Endothelial cell (in vitro differentiated cells): ENCODE measurements around the gene SIRPA. TPM values are rescaled to one million over a fixed set of nuclear protein-coding genes. Genes with fewer than 3 reads are reported as not detected.
"Not testable (repeated sequence)": the region's sequence is repeated elsewhere in the genome, so short reads cannot be mapped to it uniquely, and the experiment has no call there.

Experiments used
- DNase-seq: peaks from one replicate; pipeline ENCODE4 v3.0.0; 2021; ENCODE audit warnings: low spot score
- H3K27ac Mint-ChIP-seq: one replicate; pipeline ENCODE4 v1.8.0; 2021; ENCODE audit warnings: mixed read lengths, inconsistent platforms; ENCODE audit not compliant: unreplicated experiment
- H3K27me3 Mint-ChIP-seq: one replicate; pipeline ENCODE4 v1.8.0; 2021; ENCODE audit warnings: mild to moderate bottlenecking, moderate library complexity, mixed read lengths, inconsistent platforms; ENCODE audit not compliant: unreplicated experiment
- H3K36me3 Mint-ChIP-seq: one replicate; pipeline ENCODE4 v1.8.0; 2021; ENCODE audit warnings: mild to moderate bottlenecking, low read depth, mixed read lengths, inconsistent platforms; ENCODE audit not compliant: unreplicated experiment
- H3K4me1 Mint-ChIP-seq: one replicate; pipeline ENCODE4 v1.8.0; 2021; ENCODE audit warnings: mild to moderate bottlenecking, mixed read lengths, inconsistent platforms; ENCODE audit not compliant: unreplicated experiment
- H3K4me3 Mint-ChIP-seq: one replicate; pipeline ENCODE4 v1.8.0; 2021; ENCODE audit warnings: mild to moderate bottlenecking, mixed read lengths, inconsistent platforms; ENCODE audit not compliant: unreplicated experiment
- H3K9me3 Mint-ChIP-seq: one replicate; pipeline ENCODE4 v1.8.0; 2021; ENCODE audit warnings: mixed read lengths, inconsistent platforms; ENCODE audit not compliant: unreplicated experiment
- total RNA-seq: library from RNA; stranded (reverse); fragmentation: NEBNext Ultra II Directional; extraction: Animal tissue kit (Norgen Biotek cat#: 25700); gene quantifications from one replicate; pipeline ENCODE4 v1.2.1, GENCODE V29; 2021; ENCODE audit not compliant: unreplicated experiment
- TF ChIP-seq, protein P1 (sequence below): fragments of 200-600 bp; sonication (generic); IDR thresholded peaks from one replicate; pipeline ENCODE4 v1.5.0; 2021; ENCODE audit warnings: antibody characterized with exemption; ENCODE audit not compliant: unreplicated experiment

Gene SIRPA
- total RNA-seq, 1 donor from 2014 or later: 132 TPM

GRCh38 chr20:1920252-1920651, 25.0 kb downstream of the SIRPA start:
- H3K27ac Mint-ChIP-seq: no peak overlapping the region
- DNase-seq: no peak
- H3K27me3 Mint-ChIP-seq: no peaks in the 10 kb centered on the region
- H3K36me3 Mint-ChIP-seq: peaks cover 50% of the 10 kb centered on the region
- TF ChIP-seq, protein P1, sequence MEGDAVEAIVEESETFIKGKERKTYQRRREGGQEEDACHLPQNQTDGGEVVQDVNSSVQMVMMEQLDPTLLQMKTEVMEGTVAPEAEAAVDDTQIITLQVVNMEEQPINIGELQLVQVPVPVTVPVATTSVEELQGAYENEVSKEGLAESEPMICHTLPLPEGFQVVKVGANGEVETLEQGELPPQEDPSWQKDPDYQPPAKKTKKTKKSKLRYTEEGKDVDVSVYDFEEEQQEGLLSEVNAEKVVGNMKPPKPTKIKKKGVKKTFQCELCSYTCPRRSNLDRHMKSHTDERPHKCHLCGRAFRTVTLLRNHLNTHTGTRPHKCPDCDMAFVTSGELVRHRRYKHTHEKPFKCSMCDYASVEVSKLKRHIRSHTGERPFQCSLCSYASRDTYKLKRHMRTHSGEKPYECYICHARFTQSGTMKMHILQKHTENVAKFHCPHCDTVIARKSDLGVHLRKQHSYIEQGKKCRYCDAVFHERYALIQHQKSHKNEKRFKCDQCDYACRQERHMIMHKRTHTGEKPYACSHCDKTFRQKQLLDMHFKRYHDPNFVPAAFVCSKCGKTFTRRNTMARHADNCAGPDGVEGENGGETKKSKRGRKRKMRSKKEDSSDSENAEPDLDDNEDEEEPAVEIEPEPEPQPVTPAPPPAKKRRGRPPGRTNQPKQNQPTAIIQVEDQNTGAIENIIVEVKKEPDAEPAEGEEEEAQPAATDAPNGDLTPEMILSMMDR: no peak
- no peaks in the 10 kb centered on the region for H3K9me3 Mint-ChIP-seq
- no peak overlapping the region for H3K4me3 Mint-ChIP-seq
- peaks cover 3% of the 10 kb centered on the region for H3K4me1 Mint-ChIP-seq

DNA sequence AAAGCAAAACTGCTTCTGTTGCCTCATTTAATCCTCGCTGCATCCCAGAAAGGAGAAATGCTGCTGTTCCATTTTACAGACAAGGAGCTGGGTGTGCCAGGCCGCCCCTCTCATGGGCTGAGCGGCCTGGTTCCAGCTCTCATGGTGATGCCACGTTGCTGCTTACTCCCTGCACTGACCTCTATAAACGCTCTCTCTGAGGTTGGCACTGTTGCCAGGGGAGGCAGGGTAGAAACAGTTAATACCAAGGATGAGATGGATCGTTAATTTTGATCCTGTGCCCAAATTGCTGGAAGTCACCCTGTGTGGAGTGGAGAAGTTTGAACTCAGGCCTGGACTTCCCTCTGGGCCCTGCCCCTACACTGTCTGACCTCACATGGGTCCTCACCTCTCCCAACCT, 25.6 kb downstream of the SIRPA start:
- Mint-ChIP-seq H3K27me3 (no peaks in the 10 kb centered on the region), H3K4me3 (no peak overlapping the region), H3K36me3 (peaks cover 52% of the 10 kb centered on the region), H3K27ac (no peak overlapping the region), H3K9me3 (no peaks in the 10 kb centered on the region), H3K4me1 (peaks cover 3% of the 10 kb centered on the region)
- DNase-seq: no peak
- TF ChIP-seq, protein P1: no peak

DNA sequence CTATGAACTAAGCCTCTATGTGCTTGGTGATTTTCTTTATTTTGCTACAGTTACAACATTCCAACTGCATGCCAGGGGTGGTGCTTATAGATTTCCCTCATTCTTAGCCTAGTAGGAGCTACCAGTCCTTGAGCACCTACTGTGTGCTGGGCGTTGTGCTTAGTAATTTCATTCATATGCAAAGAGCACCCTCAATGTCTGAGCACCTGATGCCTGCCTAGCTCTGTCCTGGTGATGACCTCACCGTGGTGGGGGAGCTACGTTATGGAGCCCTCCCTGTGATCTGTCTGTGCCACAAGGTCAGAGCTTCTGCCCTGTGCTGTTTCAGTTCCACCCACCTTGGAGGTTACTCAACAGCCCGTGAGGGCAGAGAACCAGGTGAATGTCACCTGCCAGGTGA, 26.8 kb downstream of the SIRPA start:
- not testable (repeated sequence) for H3K27me3 Mint-ChIP-seq, H3K9me3 Mint-ChIP-seq, H3K4me3 Mint-ChIP-seq, H3K27ac Mint-ChIP-seq, H3K4me1 Mint-ChIP-seq, DNase-seq
- H3K36me3 Mint-ChIP-seq: peaks cover 49% of the 10 kb centered on the region

DNA sequence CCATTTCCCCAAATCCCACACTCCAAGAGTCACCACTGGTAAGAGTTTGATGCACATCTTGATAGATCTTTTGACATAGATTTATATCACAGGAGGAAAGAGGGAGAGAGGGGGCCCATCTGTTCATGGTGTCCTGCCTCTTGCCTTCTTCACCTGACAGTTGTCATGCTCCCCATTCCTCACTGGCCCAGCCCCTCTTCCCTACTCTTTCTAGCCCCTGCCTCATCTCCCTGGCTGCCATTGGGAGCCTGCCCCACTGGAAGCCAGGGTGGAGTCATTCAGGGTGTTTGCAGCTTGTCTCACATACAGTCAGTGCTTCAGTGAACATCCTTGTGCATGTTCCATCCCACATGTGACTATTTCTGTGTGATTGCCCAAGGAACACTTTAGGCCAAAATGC, 27.6 kb downstream of the SIRPA start:
- TF ChIP-seq, protein P1: no peak
- peaks cover 52% of the 10 kb centered on the region for H3K36me3 Mint-ChIP-seq
- DNase-seq: no peak
- no peaks in the 10 kb centered on the region for H3K9me3 Mint-ChIP-seq
- H3K4me1 Mint-ChIP-seq: no peaks in the 10 kb centered on the region
- H3K27me3 Mint-ChIP-seq: no peaks in the 10 kb centered on the region
- no peak overlapping the region for H3K27ac Mint-ChIP-seq
- no peak overlapping the region for H3K4me3 Mint-ChIP-seq

- TF ChIP-seq, protein P1: no peak
- H3K4me1 Mint-ChIP-seq: no peaks in the 10 kb centered on the region
- H3K27ac Mint-ChIP-seq: no peak overlapping the region
- no peak for DNase-seq
- H3K9me3 Mint-ChIP-seq: no peaks in the 10 kb centered on the region
- peaks cover 63% of the 10 kb centered on the region for H3K36me3 Mint-ChIP-seq
- no peak overlapping the region for H3K4me3 Mint-ChIP-seq
- H3K27me3 Mint-ChIP-seq: no peaks in the 10 kb centered on the region
These were observed 30.0 kb downstream of the SIRPA start for GRCh38 chr20:1924910-1925861.
